Activated CD4-positive, alpha-beta T cell treated with anti-CD3 and anti-CD28 coated beads for 36 hours (primary cell): ENCODE results near the gene MYLK4. TPM values are rescaled to one million over a fixed set of nuclear protein-coding genes. Genes with fewer than 3 reads are reported as not detected.

Source experiments
- ATAC-seq: fragments of 200-7000 bp; cut with Tn5 transposase; one replicate; pipeline ENCODE4 v1.10.0; 2021; ENCODE audit warnings: mild to moderate bottlenecking, moderate library complexity
- CTCF ChIA-PET: fragments of 350-600 bp; sonication (Branson Sonifier 250); formaldehyde crosslinking; loops from one replicate; lab custom pipeline; 2021; ENCODE audit warnings: antibody characterized with exemption; lab: Charles Lee
- POLR2A ChIA-PET: fragments of 350-600 bp; sonication (Branson Sonifier 250); formaldehyde crosslinking; loops from one replicate; lab custom pipeline; 2021; ENCODE audit warnings: antibody characterized with exemption, inconsistent platforms; lab: Charles Lee
- DNase-seq: peaks from one replicate; pipeline ENCODE4 v3.0.0-alpha.2; 2020
- H3K27ac Mint-ChIP-seq: one replicate; pipeline ENCODE4 v1.8.0; 2021; ENCODE audit warnings: mixed read lengths
- H3K27me3 Mint-ChIP-seq: one replicate; pipeline ENCODE4 v1.8.0; 2021; ENCODE audit warnings: mixed read lengths
- H3K36me3 Mint-ChIP-seq: one replicate; pipeline ENCODE4 v1.8.0; 2021; ENCODE audit warnings: low read depth, mixed read lengths
- H3K4me1 Mint-ChIP-seq: one replicate; pipeline ENCODE4 v1.8.0; 2021; ENCODE audit warnings: mixed read lengths
- H3K4me3 Mint-ChIP-seq: one replicate; pipeline ENCODE4 v1.8.0; 2021; ENCODE audit warnings: mild to moderate bottlenecking, moderate library complexity, mixed read lengths
- H3K9me3 Mint-ChIP-seq: one replicate; pipeline ENCODE4 v1.8.0; 2021; ENCODE audit warnings: low read depth, mixed read lengths
- intact Hi-C, 2 experiments: fragments of 100-400 bp; cut with DNase I in 1 of 2; cut with micrococcal nuclease in 1 of 2; formaldehyde crosslinking; loops; one replicate each; pipeline versions ENCODE4 v1.14.2 to v1.15.1; 2022 to 2024; cut with DNase I, micrococcal nuclease
- total RNA-seq, 2 experiments: library from RNA; stranded (reverse); gene quantifications; one replicate each; pipeline ENCODE4 v1.2.3, GENCODE V29; 2021

The MYLK4 gene
- total RNA-seq, 2 experiments from 2014 or later: 0.12 to 0.16 TPM

DNA sequence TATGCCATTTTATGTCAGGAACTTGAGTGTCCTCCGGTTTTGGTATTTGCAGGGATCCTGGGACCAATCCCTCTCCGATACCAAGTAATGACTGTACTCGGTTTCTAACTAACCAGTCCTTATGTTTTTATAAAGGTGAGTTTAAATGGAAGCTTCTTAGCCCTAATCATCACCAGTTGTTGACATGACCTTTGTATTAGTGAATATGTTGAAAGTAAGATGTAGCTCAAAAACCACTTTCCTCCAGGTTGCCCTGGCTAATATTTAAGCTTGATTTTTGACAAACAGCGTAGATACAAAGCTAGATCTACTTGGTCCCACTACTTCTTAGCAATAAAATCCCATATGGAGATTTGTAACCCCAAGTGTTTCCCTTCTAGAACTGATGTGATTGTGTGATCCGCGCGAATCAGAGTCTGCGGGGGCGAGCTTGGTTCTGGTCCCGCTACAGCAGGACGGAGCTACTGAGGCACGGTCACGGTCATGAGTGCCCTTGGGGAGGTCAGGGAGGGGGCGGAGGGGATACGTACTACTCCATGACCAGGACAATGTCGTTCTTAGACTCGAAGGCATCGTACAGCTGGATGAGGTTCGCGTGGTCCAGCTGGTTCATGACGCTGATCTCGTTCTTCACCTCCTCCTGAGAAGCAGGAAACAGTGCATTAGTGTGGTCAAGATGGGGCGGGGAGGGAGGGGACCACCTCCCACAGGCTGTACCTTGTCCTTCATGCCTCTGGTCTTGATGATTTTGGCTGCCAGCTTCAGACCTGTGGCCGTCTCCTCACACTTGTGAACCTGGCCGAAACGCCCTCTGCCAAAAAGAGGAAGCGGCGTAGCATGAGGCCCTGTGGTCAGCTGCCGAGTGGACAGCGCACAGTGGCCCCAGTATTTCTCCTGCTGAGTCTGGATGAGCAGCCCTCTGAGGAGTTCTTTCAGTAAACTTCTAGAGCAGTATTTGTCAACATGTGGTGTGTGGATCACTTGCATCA lies 65.7 kb downstream of the MYLK4 start:
- no peaks in the 10 kb centered on the region for H3K27me3 Mint-ChIP-seq
- no peaks in the 10 kb centered on the region for H3K36me3 Mint-ChIP-seq
- ATAC-seq (no peak), DNase-seq (no peak)
- ChIA-PET CTCF (no interaction called here), POLR2A (no interaction called here)
- no peaks in the 10 kb centered on the region for H3K9me3 Mint-ChIP-seq
- no peak overlapping the region for H3K4me3 Mint-ChIP-seq
- H3K4me1 Mint-ChIP-seq: no peaks in the 10 kb centered on the region
- no peak overlapping the region for H3K27ac Mint-ChIP-seq
- intact Hi-C loops: no loop called here

DNA sequence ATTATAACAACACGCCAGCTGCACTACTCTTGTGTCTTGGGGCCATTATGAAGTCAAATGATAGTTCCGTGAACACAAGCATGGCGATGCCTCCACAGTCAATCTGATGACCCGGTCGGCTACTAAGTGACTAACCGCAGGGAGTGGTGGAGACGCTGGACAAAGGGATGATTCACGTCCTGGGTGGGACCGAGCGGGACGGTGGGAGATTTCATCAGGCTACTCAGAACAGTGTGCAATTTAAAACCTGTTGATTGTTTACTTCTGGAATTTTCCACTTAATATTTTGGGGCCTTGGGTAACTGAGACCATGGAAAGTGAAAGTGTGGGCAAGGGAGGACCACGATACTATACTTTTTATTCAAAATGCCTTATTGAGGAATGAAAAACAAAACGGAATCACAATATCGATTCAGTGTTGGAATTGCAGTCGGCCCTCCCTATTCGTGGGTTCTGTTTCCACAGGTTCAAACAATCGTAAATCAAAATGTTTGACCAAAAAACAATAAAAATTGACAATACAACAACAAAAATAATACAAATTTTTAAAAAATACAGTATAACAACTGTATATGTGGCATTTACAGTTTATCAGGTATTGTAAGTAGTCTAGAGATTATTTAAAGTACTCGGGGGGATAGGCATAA lies 66.5 kb downstream of the MYLK4 start:
- ChIA-PET POLR2A (no interaction called here), CTCF (no interaction called here)
- no peaks in the 10 kb centered on the region for H3K36me3 Mint-ChIP-seq
- no peaks in the 10 kb centered on the region for H3K9me3 Mint-ChIP-seq
- no peak overlapping the region for H3K27ac Mint-ChIP-seq
- intact Hi-C loops: no loop called here
- H3K4me3 Mint-ChIP-seq: no peak overlapping the region
- DNase-seq: no peak
- H3K4me1 Mint-ChIP-seq: no peaks in the 10 kb centered on the region
- H3K27me3 Mint-ChIP-seq: no peaks in the 10 kb centered on the region
- no peak for ATAC-seq

DNA sequence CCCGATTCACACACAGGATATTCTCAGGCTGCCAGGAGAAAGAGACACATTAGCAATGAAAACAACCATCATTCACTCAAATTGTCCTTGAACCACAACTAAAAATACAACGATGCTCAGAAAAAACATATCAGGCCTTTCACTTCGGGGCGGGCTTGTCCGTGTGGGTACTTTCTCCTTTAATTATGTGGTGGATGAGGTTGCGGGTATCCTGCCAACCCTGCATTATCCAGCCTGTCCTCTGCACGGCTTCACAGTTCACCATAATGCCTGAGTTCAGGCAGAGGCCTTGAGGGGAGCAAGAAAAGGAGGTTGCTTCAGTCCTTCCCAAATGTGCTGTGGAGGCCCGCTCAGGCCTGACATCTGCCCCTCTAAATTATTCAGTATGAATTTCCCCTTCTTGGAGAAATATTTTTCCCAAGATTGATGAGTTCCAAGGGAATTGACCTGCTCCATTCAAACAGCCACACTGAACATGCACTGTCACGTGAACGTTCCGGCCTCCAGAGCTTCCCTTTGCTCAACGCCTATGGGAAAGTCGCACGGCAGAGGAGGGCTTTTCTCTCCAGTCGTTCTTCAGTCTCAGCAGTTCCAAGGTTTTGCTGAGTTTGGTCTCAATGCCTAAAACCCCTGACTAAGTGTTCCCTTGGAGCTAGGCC lies 70.3 kb downstream of the MYLK4 start:
- Mint-ChIP-seq H3K36me3 (no peaks in the 10 kb centered on the region), H3K9me3 (no peaks in the 10 kb centered on the region), H3K27me3 (no peaks in the 10 kb centered on the region), H3K4me1 (no peaks in the 10 kb centered on the region), H3K27ac (no peak overlapping the region), H3K4me3 (no peak overlapping the region)
- ATAC-seq (no peak), DNase-seq (no peak)
- intact Hi-C loops: no loop called here
- ChIA-PET POLR2A (no interaction called here), CTCF (interaction anchor here (0.9 to 1.1 kb wide), 2 partner anchors 8 to 42 kb away, joined by 3 to 5 read pairs; no protein-coding TSS in a partner anchor)

DNA sequence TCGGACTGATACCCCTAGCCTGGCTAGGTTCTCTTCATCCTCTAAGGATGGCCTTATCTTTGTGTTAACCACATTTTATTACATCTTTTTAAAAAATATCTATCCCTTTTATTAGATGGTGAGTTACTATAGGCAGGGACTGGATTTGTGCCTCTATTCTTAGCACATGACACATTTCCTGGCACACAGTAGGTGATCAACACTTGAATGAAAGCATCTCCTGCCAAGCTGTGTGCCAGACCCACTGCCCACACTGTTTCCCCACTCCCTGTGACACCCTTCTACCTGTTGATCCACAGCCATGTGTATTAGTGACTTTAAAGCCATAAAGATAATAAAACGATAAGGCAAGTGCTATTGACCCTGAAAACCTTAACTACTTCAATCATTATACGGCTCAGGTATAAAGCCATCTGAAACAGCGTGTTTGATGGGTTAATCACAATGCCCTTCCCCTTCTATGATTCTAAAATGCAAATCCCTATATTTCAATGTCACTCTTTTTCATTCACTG lies 73.6 kb downstream of the MYLK4 start:
- ChIA-PET POLR2A (no interaction called here), CTCF (no interaction called here)
- no peak for ATAC-seq
- intact Hi-C loops: no loop called here
- H3K27me3 Mint-ChIP-seq: no peaks in the 10 kb centered on the region
- no peak overlapping the region for H3K27ac Mint-ChIP-seq
- no peaks in the 10 kb centered on the region for H3K36me3 Mint-ChIP-seq
- H3K4me3 Mint-ChIP-seq: no peak overlapping the region
- no peak for DNase-seq
- H3K4me1 Mint-ChIP-seq: no peaks in the 10 kb centered on the region
- H3K9me3 Mint-ChIP-seq: no peaks in the 10 kb centered on the region

DNA sequence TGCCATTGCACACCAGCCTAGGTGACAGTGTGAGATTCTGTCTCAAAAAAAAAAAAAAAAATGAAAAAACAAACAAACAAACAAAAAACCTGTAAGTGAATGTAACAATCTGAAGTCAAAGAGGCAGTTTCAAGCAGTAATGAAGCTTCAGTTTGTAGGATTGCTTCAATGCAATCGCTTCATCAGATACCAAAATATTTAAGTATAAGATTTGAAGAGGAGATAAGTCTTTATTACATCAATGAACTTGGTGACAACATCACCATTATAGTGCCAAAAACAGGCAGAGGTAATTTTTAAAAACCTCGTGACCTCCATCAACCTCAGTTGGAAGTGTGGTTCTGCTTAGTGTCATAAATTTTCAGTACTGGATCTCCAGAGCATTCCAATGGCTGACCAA lies 74.7 kb downstream of the MYLK4 start:
- Mint-ChIP-seq H3K27ac (no peak overlapping the region), H3K36me3 (no peaks in the 10 kb centered on the region), H3K4me1 (no peaks in the 10 kb centered on the region), H3K4me3 (no peak overlapping the region), H3K9me3 (no peaks in the 10 kb centered on the region), H3K27me3 (no peaks in the 10 kb centered on the region)
- intact Hi-C loops: no loop called here
- POLR2A ChIA-PET: interaction anchor here (0.7 kb wide), 1 partner anchor 129 kb away, joined by 9 read pairs; no protein-coding TSS in a partner anchor
- CTCF ChIA-PET: no interaction called here
- DNase-seq (no peak), ATAC-seq (no peak)

DNA sequence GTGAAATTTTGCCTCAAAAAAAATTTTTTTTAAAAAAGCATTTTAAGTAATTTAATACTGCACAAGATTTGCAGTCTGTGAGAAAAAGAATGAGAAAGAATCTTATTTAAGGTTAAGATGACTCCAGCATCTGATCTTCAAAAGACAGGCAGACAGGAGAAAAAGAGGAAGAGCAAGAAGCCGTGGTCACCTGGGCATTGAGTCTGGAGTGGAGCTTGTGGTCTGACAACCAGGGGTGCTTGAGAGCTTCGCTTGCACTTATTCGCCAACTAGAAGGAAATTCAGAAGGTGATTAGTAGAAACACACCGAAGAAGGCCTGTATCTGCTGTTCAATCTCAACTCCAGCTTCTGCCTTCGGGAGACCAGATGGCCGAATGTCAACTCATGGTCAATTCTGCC lies 75.9 kb downstream of the MYLK4 start:
- POLR2A ChIA-PET: no interaction called here
- no peaks in the 10 kb centered on the region for H3K36me3 Mint-ChIP-seq
- no peak for ATAC-seq
- no peaks in the 10 kb centered on the region for H3K9me3 Mint-ChIP-seq
- CTCF ChIA-PET: interaction anchor here (0.6 kb wide), 1 partner anchor 1073 kb away, joined by 4 read pairs; no protein-coding TSS in a partner anchor
- H3K27me3 Mint-ChIP-seq: no peaks in the 10 kb centered on the region
- no peak overlapping the region for H3K4me3 Mint-ChIP-seq
- DNase-seq: no peak
- no peaks in the 10 kb centered on the region for H3K4me1 Mint-ChIP-seq
- intact Hi-C loops: no loop called here
- H3K27ac Mint-ChIP-seq: no peak overlapping the region

DNA sequence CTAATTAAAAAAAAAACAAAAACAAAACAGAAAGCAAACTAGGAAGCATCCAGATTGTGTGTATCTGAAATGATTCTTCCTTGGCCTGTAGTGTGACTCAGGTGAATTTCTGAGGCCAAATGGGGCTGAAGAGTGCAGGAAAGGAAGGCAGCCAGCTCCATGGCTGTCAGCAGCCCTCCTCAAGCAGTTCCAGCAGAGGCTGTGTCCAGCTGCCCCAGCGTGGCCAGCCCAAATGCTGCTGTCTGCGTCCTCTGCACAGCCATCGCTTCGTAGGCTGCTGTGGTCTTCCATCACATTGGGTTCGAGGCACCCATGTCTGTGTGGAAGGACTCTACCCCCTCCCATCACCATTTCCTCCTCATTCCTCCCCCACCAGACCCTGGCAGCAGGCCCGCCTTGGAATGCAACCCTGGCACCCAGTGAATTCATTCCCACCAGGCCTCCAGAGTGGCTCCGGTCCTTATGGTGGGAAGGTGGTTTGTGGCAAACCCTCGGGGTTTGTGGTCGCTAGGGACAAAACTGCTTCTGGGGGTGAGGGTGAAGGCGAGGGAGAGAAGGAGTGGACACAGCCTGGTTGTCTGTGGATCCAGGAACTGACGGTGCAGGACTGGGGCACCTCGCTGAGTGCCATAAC lies 81.5 kb downstream of the MYLK4 start:
- no peak for DNase-seq
- ChIA-PET CTCF (no interaction called here), POLR2A (no interaction called here)
- no peak for ATAC-seq
- H3K27me3 Mint-ChIP-seq: peaks cover 3% of the 10 kb centered on the region
- intact Hi-C loops: no loop called here
- H3K27ac Mint-ChIP-seq: no peak overlapping the region
- H3K4me1 Mint-ChIP-seq: no peaks in the 10 kb centered on the region
- no peaks in the 10 kb centered on the region for H3K9me3 Mint-ChIP-seq
- no peaks in the 10 kb centered on the region for H3K36me3 Mint-ChIP-seq
- H3K4me3 Mint-ChIP-seq: no peak overlapping the region

DNA sequence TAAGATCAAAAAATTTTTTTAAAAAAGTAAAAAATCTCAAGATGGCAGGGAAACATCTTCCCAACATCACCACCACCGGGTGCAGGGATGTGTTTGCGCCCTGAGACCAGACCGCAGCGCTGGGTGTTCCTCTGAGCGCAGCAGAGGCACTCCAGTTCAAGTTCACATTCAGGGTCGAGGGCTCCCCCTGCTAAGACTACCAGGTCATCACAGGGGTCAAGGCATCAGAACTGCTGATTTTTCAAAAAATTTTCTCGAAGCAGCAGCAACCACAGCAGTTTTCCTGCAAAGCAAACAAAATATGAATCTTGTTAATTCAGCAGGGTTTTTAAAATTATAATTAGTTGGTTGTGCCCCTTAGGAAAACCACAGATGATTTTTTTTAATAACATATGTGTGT lies 83.1 kb downstream of the MYLK4 start:
- intact Hi-C loops: no loop called here
- Mint-ChIP-seq H3K9me3 (peaks cover 5% of the 10 kb centered on the region), H3K27ac (no peak overlapping the region), H3K4me1 (peaks cover 5% of the 10 kb centered on the region), H3K27me3 (peaks cover 3% of the 10 kb centered on the region), H3K36me3 (no peaks in the 10 kb centered on the region), H3K4me3 (no peak overlapping the region)
- CTCF ChIA-PET: no interaction called here
- POLR2A ChIA-PET: no interaction called here
- DNase-seq (no peak), ATAC-seq (no peak)

DNA sequence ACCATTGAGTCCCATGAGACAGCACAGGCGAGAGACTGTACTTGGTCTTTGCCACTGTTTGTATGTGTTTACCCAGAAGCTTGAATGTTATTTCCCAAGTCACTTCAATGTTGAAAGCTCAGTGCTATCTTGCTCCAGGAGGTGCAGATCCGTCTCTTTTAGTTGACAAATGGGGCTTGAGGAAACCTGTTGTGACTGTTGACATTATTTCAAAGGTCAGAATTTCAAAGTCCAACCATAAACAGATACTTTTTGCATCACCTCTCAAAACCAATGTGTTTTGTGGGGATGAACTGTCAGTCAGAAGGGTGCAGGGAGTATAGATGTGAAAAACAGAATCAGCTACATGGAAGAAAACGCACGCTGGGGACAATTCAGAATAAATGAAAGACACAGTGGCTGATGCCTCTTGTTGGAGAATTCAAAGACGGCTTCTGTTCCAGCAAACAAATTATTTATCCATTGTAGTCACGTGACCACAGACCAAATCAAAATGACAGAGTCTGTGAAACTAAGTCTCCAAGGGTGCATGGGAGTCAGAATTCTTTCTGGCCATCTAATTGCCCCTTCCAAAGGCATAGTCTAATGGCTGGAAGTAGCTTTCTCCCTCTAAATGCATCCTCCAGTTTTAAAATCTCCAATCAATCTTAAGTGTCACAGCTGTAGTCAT lies 83.7 kb downstream of the MYLK4 start:
- H3K9me3 Mint-ChIP-seq: peaks cover 5% of the 10 kb centered on the region
- ATAC-seq (no peak), DNase-seq (no peak)
- H3K4me1 Mint-ChIP-seq: peaks cover 5% of the 10 kb centered on the region
- no peak overlapping the region for H3K27ac Mint-ChIP-seq
- H3K36me3 Mint-ChIP-seq: no peaks in the 10 kb centered on the region
- ChIA-PET POLR2A (no interaction called here), CTCF (no interaction called here)
- no peak overlapping the region for H3K4me3 Mint-ChIP-seq
- peaks cover 3% of the 10 kb centered on the region for H3K27me3 Mint-ChIP-seq
- intact Hi-C loops: no loop called here

DNA sequence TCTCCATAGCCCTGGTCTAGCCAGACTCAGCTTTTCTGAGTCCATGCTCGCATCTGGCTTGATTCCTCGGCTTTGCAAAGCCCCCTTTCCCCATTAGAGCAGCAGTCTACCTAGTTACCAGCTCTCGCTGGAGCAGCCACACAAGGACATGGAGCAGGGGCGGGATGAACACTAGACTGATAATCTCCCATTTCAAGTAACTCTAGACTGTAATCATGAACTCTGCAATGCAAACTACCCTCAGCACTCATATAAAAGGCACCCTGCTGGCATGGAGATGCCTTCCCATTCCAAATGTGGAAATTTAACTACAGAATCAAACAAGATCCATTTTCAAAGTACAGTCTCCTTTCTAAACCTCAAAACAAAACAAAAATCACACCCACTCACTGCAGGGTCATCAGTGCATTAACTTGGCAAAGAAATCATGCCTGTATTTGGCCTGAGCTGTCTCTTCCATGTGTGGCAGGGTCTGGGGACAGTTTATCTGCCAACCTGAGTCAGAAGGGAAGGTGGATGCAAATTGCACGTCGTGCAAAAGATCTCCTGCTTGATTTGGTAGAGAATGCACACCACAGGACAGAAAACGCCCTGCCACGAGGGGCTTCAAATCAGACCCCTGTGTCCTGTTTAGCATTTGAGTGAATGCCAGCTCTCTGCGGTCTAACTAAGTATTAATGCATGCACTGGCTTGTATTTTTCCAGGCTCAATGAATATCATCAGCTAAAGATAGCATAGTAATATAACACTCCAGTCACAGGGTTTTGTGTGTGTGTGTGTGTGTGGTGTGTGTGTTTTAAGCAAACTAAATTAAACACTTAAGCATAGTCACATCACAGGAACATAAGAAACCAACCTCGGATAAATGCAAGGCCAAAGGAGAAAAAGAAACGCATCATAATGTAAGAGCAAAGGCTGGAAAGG lies 85.3 kb downstream of the MYLK4 start:
- Mint-ChIP-seq H3K4me3 (no peak overlapping the region), H3K9me3 (peaks cover 5% of the 10 kb centered on the region), H3K27me3 (peaks cover 3% of the 10 kb centered on the region), H3K4me1 (peaks cover 5% of the 10 kb centered on the region), H3K36me3 (no peaks in the 10 kb centered on the region), H3K27ac (no peak overlapping the region)
- CTCF ChIA-PET: no interaction called here
- DNase-seq (no peak), ATAC-seq (no peak)
- intact Hi-C loops: no loop called here
- POLR2A ChIA-PET: no interaction called here
